ENCODE data around the gene COX6A1. TPM values are rescaled to one million over a fixed set of nuclear protein-coding genes. Genes with fewer than 3 reads are reported as not detected.
"Not testable (repeated sequence)": the region's sequence is repeated elsewhere in the genome, so short reads cannot be mapped to it uniquely, and the experiment has no call there.

The COX6A1 gene
- polyA plus RNA-seq, 1 experiment: 362 TPM

- CTCF ChIA-PET: no interaction called here
- no peak for TF ChIP-seq CTCF (IDR thresholded peaks at IDR 0.05; ENCODE audit: insufficient read depth, low read depth, low read length)
These were observed 42.3 kb downstream of the COX6A1 start for GRCh38 chr12:120480211-120480610.

GRCh38 chr12:120481022-120481767, 43.3 kb downstream of the COX6A1 start:
- H3K4me3 ChIP-seq (ENCODE audit: low read depth, low read length): no peak overlapping the region
- no peak for DNase-seq (ENCODE audit: low read depth)
- CTCF ChIA-PET: interaction anchor here (1.3 kb wide), 1 partner anchor 11 kb away, joined by 5 read pairs; the partner anchor contains the start of gene SRSF9
- 0 out of 2 replicates have a peak, but pooled peaks cover 1% of the 10 kb centered on the region for H3K36me3 ChIP-seq (ENCODE audit: control insufficient read depth, insufficient read depth, low read length)
- no peaks in the 10 kb centered on the region for H3K27me3 ChIP-seq (ENCODE audit: control insufficient read depth, insufficient read depth, low read length)
- no peak for TF ChIP-seq CTCF (IDR thresholded peaks at IDR 0.05; ENCODE audit: insufficient read depth, low read depth, low read length)
- POLR2A ChIA-PET: interaction anchor here (0.6 kb wide), 1 partner anchor 16 kb away, joined by 6 read pairs; no protein-coding TSS in a partner anchor

More at GRCh38 chr12:120480211-120480610, 42.3 kb downstream of the COX6A1 start:
- DNase-seq (ENCODE audit: low read depth): no peak
- Histone ChIP-seq H3K36me3 (ENCODE audit: control insufficient read depth, insufficient read depth, low read length) (0 out of 2 replicates have a peak, but pooled peaks cover 1% of the 10 kb centered on the region), H3K4me3 (ENCODE audit: low read depth, low read length) (no peak overlapping the region), H3K27me3 (ENCODE audit: control insufficient read depth, insufficient read depth, low read length) (no peaks in the 10 kb centered on the region)
- POLR2A ChIA-PET: no interaction called here

GRCh38 chr12:120483621-120484020, 45.7 kb downstream of the COX6A1 start:
- no peaks in the 10 kb centered on the region for H3K27me3 ChIP-seq (ENCODE audit: control insufficient read depth, insufficient read depth, low read length)
- CTCF ChIA-PET: interaction anchor here (1.7 kb wide), 1 partner anchor 17 kb away, joined by 5 read pairs; no protein-coding TSS in a partner anchor
- TF ChIP-seq CTCF (IDR thresholded peaks at IDR 0.05; ENCODE audit: insufficient read depth, low read depth, low read length): no peak
- no peak for DNase-seq (ENCODE audit: low read depth)
- H3K36me3 ChIP-seq (ENCODE audit: control insufficient read depth, insufficient read depth, low read length): 0 out of 2 replicates have a peak, but pooled peaks cover 1% of the 10 kb centered on the region
- POLR2A ChIA-PET: no interaction called here
- no peak overlapping the region for H3K4me3 ChIP-seq (ENCODE audit: low read depth, low read length)

GRCh38 chr12:120485961-120486881, 48.3 kb downstream of the COX6A1 start:
- Histone ChIP-seq H3K36me3 (ENCODE audit: control insufficient read depth, insufficient read depth, low read length) (peaks cover 3% of the 10 kb centered on the region; the same call in 1 of the 2 replicates), H3K4me3 (ENCODE audit: low read depth, low read length) (no peak overlapping the region), H3K27me3 (ENCODE audit: control insufficient read depth, insufficient read depth, low read length) (no peaks in the 10 kb centered on the region)
- DNase-seq (ENCODE audit: low read depth): no peak
- ChIA-PET POLR2A (no interaction called here), CTCF (no interaction called here)
- TF ChIP-seq CTCF (IDR thresholded peaks at IDR 0.05; ENCODE audit: insufficient read depth, low read depth, low read length): no peak

GRCh38 chr12:120487552-120487951, 49.6 kb downstream of the COX6A1 start:
- CTCF ChIA-PET; DNase-seq (ENCODE audit: low read depth); H3K4me3 ChIP-seq (ENCODE audit: low read depth, low read length); H3K36me3 ChIP-seq (ENCODE audit: control insufficient read depth, insufficient read depth, low read length); H3K27me3 ChIP-seq (ENCODE audit: control insufficient read depth, insufficient read depth, low read length); POLR2A ChIA-PET: not testable (repeated sequence)

Data from BJ (cell line).